B cell (primary cell): Measurements from ENCODE around the gene MAML3.

Source experiments
- CTCF ChIP-seq: fragments of 200-600 bp; IDR thresholded peaks from one replicate; pipeline ENCODE4 v1.8.0; 2022; ENCODE audit warnings: antibody characterized with exemption, mild to moderate bottlenecking
- EZH2 ChIP-seq: IDR thresholded peaks from 2 replicates; pipeline ENCODE4 v1.6.1; 2012; ENCODE audit warnings: borderline replicate concordance, low read depth, mild to moderate bottlenecking, moderate library complexity, low read length; ENCODE audit not compliant: insufficient read depth, poor library complexity, severe bottlenecking

DNA sequence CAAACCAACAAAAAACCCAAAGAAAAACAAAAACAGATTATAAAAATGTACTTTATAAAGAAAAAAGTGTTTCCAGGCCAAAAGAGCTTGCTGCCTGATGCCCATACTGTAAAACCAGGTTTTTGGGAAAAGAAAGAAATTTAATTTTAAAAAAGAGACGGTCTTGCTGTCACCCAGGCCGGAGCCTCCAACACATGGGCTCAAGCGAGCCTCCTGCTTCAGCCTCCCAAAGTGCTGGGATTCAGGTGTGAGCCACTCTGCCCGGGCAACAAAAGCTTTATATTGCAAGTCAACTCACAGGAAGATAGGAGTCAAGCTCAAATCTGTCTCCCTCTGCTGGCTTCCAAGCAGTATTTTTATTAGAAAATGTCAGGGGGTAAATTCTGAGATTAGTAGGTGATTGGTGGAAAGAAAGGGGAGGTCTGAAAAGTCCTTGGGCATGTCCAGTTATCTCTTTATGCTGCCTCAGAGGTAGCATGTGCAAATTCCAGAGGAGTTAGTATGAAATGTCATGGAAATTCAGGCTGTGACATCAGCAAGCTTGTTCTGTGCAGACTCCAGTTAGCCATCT, 449.0 kb downstream of the MAML3 start:
- no peak for TF ChIP-seq CTCF
- no peak for TF ChIP-seq EZH2
